CD4-positive, alpha-beta T cell treated with Interleukin-21 for 1 hour (primary cell): ENCODE measurements around the gene RIN3.

Experiments used
- DNase-seq: peaks from one replicate; pipeline ENCODE4 v3.0.0-alpha.2; 2020

RIN3 gene

DNA sequence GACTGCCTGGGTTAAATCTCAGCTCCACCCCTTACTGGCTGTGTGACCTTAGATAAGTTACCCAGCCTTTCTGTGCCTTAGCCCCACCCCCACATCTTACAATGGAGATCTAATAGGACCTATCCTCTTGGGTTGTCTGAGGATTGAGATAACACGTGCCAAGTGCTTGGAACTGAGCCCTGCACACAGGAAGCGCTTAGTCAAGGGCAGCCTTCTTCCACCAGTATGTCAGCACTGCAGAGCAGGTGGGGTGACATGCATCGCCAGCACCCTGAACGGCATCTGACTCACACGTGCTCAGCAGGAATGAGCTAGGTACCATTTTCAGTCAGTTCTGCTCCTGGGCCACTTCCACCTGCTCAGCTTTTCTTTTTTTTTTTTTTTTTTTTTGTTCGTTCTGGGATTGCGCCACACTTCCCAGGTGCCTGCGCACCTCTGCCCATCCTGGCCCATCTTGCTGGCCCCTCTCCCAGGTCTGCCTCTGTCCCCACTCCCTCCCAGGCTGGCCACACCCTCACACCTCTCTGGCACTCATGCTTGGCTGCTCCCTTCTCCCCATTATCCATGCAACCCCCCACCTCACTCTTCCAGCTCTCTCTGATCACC is 215.3 kb downstream of the RIN3 start:
- DNase-seq: no peak

DNA sequence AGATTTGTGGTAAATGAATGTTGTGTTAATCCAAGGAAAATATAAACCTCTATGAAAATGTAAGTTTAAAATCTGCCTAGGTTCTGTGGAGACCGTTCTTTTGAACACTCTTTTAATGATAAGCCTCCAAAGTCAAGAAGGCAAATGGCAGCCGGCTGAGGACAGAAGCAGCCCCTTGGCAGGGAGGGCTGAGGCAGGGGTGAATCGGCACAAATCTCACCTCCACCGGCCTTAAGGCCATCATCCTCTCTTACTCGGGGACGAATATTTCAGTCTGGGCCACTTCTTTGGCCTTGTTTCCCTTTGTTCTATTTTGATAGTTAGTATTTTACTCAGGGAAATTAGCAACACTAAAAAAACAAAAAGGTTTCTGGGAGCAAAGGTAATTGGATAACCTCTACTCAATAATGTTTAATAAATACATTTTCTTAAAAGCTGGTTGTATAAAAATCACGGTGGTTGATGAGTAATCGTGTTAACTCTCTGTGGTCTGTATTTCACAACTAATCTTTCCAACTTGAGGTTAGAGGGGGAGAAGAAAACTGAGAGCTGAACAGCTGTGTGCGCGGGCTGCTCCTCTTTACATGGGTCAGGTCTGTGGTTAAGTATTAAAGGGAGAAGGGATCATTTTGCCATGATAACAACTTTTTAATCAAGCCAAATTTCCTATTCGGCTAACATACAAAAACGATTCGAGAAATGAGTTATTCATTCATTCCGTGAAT is 216.2 kb downstream of the RIN3 start:
- no peak for DNase-seq

DNA sequence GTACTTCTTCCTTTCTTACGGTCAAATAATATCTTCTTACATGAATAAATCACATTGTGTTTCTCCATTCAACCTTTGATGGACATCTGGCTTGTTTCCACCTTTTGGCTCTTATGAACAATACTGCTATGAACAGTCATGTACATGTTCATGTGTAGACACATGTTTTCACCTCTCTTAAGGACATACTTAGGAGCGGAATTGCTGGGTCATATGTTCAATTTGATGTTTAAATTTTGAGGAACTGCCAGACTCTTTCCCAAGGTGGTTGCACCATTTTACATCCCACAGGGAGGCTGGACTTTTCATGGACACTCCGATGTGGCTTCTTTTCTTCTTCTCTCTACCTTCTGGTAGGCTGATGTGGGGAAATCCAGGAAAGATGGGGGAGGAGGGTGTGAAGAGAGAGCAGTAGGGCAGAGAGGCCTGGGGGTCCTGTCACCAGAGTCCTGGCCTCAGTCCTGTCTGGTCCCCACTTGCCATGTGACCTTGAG is 218.1 kb downstream of the RIN3 start:
- DNase-seq: no peak

DNA sequence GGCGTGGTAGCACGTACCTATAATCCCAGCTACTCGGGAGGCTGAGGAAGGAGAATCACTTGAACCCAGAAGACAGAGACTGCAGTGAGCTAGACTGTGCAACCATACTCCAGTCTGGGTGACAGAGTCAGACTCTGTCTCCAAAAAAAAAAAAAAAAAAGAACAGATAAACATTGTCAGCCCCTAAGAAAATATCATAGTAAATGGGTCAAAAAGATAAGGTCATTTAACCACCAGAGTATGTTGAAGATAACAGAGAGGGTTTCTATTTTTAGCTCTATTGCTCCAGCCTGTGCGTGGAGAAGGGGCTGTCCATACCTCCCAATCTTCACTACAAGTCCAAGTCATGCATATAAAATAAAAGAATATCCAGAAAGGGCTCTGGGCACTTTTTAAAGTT is 219.4 kb downstream of the RIN3 start:
- DNase-seq: no peak

DNA sequence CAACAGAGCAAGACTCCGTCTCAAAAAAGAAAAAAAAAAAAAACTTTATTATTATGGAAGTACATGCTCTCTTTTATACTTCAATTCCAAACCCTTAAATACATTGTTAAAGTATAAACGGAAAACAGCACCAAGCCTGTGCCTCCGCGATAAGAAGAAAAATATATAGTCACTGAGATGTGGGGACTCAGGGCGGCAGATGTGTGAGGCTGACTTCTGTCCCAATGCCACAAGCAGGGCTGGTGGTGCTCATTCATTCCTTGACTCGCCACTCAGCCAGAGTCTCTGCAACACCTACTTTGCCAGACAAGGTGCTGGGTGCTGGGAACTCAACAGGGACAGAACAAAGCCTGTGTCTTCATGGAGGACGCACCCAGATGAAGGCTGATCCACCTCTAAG is 221.0 kb downstream of the RIN3 start:
- DNase-seq: no peak

DNA sequence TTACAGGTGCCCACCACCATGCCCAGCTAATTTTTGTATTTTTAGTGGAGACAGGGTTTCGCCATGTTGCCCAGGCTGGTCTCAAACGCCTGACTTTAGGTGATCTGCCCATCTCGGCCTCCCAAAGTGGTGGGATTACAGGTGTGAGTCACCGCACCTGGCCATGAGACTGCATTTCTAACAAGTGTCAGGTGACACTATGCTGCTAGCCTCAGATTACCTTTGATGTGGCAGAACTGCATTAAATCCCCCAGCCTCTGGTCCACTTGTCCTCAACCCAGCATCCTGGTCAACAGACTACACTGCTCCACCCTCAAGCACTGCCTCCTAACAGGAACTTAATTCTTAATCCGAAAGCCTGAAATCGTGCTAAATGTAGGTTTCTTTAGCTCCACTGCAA is 221.8 kb downstream of the RIN3 start:
- DNase-seq: no peak

DNA sequence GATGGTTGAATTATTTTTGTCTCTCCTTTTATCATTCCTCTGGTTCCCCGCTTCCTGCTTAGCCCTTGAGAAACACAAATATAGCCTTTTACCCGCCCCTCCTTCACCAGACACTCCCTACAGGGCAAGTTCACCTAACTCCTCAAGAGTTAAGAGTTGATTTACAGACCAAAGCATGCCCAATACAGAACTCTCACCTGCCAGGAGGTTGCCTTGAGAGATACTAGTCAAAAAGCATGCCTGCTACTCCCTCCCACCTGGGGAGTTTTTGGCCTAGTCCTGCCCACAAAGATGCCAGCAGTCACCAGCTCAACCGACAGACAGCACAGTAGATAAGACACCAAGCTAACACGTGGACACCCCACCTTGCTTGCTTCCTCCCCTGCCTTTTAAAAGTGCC is 223.6 kb downstream of the RIN3 start:
- DNase-seq: no peak

DNA sequence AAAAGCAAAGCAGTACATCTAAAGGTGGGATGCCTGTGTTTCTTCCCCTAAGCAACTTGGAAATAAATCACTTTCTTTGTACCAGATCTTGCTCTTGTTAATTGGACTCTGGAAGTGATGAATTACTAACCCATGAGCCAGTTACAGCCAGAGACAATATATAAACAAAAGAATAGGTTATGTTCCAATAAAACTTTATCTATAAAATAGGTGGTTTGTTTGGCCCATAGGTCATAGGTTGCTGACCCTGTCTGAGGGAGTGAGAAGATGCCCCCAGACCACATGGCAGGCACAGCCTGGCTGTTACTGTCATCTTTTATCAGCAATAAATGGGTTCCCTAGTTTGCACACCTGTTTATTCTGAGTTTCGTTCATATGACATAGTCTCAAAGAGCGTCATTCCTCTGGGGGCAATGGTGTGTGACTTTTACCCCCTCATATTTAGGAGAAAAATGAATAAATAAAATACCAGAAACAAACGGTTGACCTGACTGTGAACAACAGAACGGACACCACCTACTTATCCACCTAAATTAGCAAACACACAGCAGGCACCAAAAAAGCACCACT is 224.1 kb downstream of the RIN3 start:
- no peak for DNase-seq
